HepG2 (cell line): ENCODE results near the gene SNX21. TPM values are rescaled to one million over a fixed set of nuclear protein-coding genes. Genes with fewer than 3 reads are reported as not detected.

Source experiments
- AKAP8 ChIP-seq: sonication (generic); formaldehyde crosslinking; IDR thresholded peaks from 2 replicates; pipeline ENCODE4 v1.5.1; 2020; ENCODE audit warnings: mild to moderate bottlenecking, missing genetic modification reagents
- ARHGAP35 ChIP-seq: sonication (generic); formaldehyde crosslinking; IDR thresholded peaks from 2 replicates; pipeline ENCODE4 v1.9.0; 2022; ENCODE audit warnings: mild to moderate bottlenecking, inconsistent platforms, moderate library complexity, missing genetic modification reagents, borderline replicate concordance
- ATAD3A ChIP-seq: sonication (generic); formaldehyde crosslinking; IDR thresholded peaks from 2 replicates; pipeline ENCODE4 v1.4.0; 2020; ENCODE audit warnings: missing genetic modification reagents
- ATF7-NPFF ChIP-seq: sonication (generic); formaldehyde crosslinking; IDR thresholded peaks from 2 replicates; pipeline ENCODE4 v1.8.1; 2023; ENCODE audit warnings: mild to moderate bottlenecking, low read depth, missing genetic modification reagents, moderate library complexity
- CHCHD3 ChIP-seq: sonication (generic); formaldehyde crosslinking; IDR thresholded peaks from 2 replicates; pipeline ENCODE4 v1.8.0; 2022; ENCODE audit warnings: mild to moderate bottlenecking, missing genetic modification reagents, moderate library complexity
- CREBL2 ChIP-seq: sonication (generic); formaldehyde crosslinking; IDR thresholded peaks from 2 replicates; pipeline ENCODE4 v1.8.1; 2023; ENCODE audit warnings: missing genetic modification reagents, mild to moderate bottlenecking, borderline replicate concordance
- EZH2 ChIP-seq: conservative IDR thresholded peaks from 2 replicates; pipeline ENCODE4 v1.6.1; 2012; ENCODE audit warnings: mild to moderate bottlenecking, low read depth, low read length, moderate library complexity
- GRHL1 ChIP-seq: sonication (generic); formaldehyde crosslinking; conservative IDR thresholded peaks from 2 replicates; pipeline ENCODE4 v1.8.0; 2022; ENCODE audit warnings: missing genetic modification reagents
- GTF3A ChIP-seq: sonication (generic); formaldehyde crosslinking; conservative IDR thresholded peaks from 2 replicates; pipeline ENCODE4 v1.4.0; 2020; ENCODE audit warnings: mild to moderate bottlenecking, missing genetic modification reagents
- HNF4A ChIP-seq: sonication (generic); formaldehyde crosslinking; IDR thresholded peaks from 2 replicates; pipeline ENCODE4 v1.4.0; 2020; ENCODE audit warnings: missing genetic modification reagents
- HNF4G ChIP-seq, 2 experiments: sonication (generic) in 1 of 2; formaldehyde crosslinking in 1 of 2; IDR thresholded peaks; 2 replicates each; pipeline versions ENCODE4 v1.4.0 to v1.6.1; 2011 to 2020; ENCODE audit warnings: borderline replicate concordance in 2 of 2, low read depth in 2 of 2, mild to moderate bottlenecking in 2 of 2, low read length in 1 of 2, missing genetic modification reagents in 1 of 2, moderate library complexity in 1 of 2
- HNRNPH1 ChIP-seq: fragments of 200-400 bp; formaldehyde crosslinking; optimal IDR thresholded peaks from 2 replicates; pipeline ENCODE3; 2017; ENCODE audit warnings: mild to moderate bottlenecking, low read depth, low read length
- KMT2A ChIP-seq: sonication (generic); formaldehyde crosslinking; IDR thresholded peaks from 2 replicates; pipeline ENCODE4 v1.4.0; 2020; ENCODE audit warnings: missing genetic modification reagents
- RFXAP ChIP-seq: sonication (generic); formaldehyde crosslinking; IDR thresholded peaks from 2 replicates; pipeline ENCODE4 v1.4.0; 2020; ENCODE audit warnings: missing genetic modification reagents, borderline replicate concordance
- SIN3A ChIP-seq: IDR thresholded peaks from 2 replicates; pipeline ENCODE4 v1.6.1; 2011; ENCODE audit warnings: low read depth, mild to moderate bottlenecking, control low read depth, low read length, borderline replicate concordance
- TEAD3 ChIP-seq: optimal IDR thresholded peaks from 2 replicates; pipeline ENCODE3; 2016; ENCODE audit warnings: borderline replicate concordance
- THRA ChIP-seq: sonication (generic); formaldehyde crosslinking; IDR thresholded peaks from 2 replicates; pipeline ENCODE4 v1.4.0; 2020; ENCODE audit warnings: missing genetic modification reagents, borderline replicate concordance
- TRAFD1 ChIP-seq: sonication (generic); formaldehyde crosslinking; IDR thresholded peaks from 2 replicates; pipeline ENCODE4 v1.5.1; 2020; ENCODE audit warnings: missing genetic modification reagents, mild to moderate bottlenecking, borderline replicate concordance
- ZHX1 ChIP-seq: sonication (generic); formaldehyde crosslinking; IDR thresholded peaks from 2 replicates; pipeline ENCODE4 v1.8.1; 2022; ENCODE audit warnings: low read depth, mild to moderate bottlenecking, missing genetic modification reagents
- ZNF441 ChIP-seq: sonication (generic); formaldehyde crosslinking; IDR thresholded peaks from 2 replicates; pipeline ENCODE4 v1.7.0; 2021; ENCODE audit warnings: missing genetic modification reagents, borderline replicate concordance
- polyA plus RNA-seq, 8 experiments: library from polyadenylated mRNA; depleted of rRNA in 3 of 8; stranded (reverse) in 7 of 8; unstranded in 1 of 8; fragments of >200 nt; fragmentation: Illumina TruSeq in 4 of 8; extraction: Trizol in 4 of 8; gene quantifications; 2 replicates each; pipeline versions ENCODE4 v1.2.1 to v1.2.3, GENCODE V29; 2011 to 2016; ENCODE audit warnings: low read depth in 4 of 8, missing spikeins in 1 of 8, mixed read lengths in 1 of 8; ENCODE audit not compliant: insufficient read depth in 1 of 8
- total RNA-seq, 5 experiments: library from RNA; depleted of rRNA; stranded (reverse); fragments of >200 nt; fragmentation: Illumina TruSeq; extraction: Trizol; gene quantifications; 2 replicates each; pipeline ENCODE4 v1.2.3, GENCODE V29; 2016; ENCODE audit warnings: low read depth in 1 of 5

SNX21 gene
- total and polyA plus RNA-seq, 2 of the 13 experiments (the other 11 are each of a cell fraction or from before 2014, with no cell fraction given) = 7.7 to 12.8 TPM

- TF ChIP-seq ATF7-NPFF (CRISPR knock-in tag) = no peak
- peak; percentile 81 for TF ChIP-seq TEAD3 (CRISPR knock-in tag)
- no peak for TF ChIP-seq ATAD3A
- no peak for TF ChIP-seq GRHL1 (CRISPR knock-in tag)
- TF ChIP-seq EZH2 = no peak
- peak; percentile 91 for TF ChIP-seq AKAP8 (CRISPR knock-in tag)
- TF ChIP-seq CREBL2 (CRISPR knock-in tag) = no peak
- TF ChIP-seq RFXAP (CRISPR knock-in tag) = peak; percentile 95
- TF ChIP-seq HNF4A (CRISPR knock-in tag) = peak; percentile 90
- peak; percentile 87 for TF ChIP-seq HNF4G (IDR thresholded peaks at IDR 0.05; ENCODE audit: borderline replicate concordance, low read depth, low read length)
- peak; percentile 90 for TF ChIP-seq HNF4G (CRISPR knock-in tag; IDR thresholded peaks at IDR 0.05; ENCODE audit: borderline replicate concordance, low read depth)
- no peak for TF ChIP-seq ZHX1 (CRISPR knock-in tag)
- TF ChIP-seq ZNF441 (CRISPR knock-in tag) = peak; percentile 77
- TF ChIP-seq GTF3A = no peak; the same call in 1 of the 2 replicates
- no peak for TF ChIP-seq TRAFD1 (CRISPR knock-in tag)
- peak; percentile 67; the same call in 1 of the 2 replicates for TF ChIP-seq KMT2A (CRISPR knock-in tag)
- no peak for TF ChIP-seq HNRNPH1
- no peak for TF ChIP-seq CHCHD3
- peak; percentile 95; the same call in 1 of the 2 replicates for TF ChIP-seq THRA (CRISPR knock-in tag)
- TF ChIP-seq ARHGAP35 (CRISPR knock-in tag) = peak; percentile 92
- peak; percentile 92 for TF ChIP-seq SIN3A
Measured at GRCh38 chr20:45880988-45881788, 47.6 kb downstream of the SNX21 start, which contains the start of gene ZSWIM1 (continued).
